ENCODE measurements around the gene POC1A. TPM values are rescaled to one million over a fixed set of nuclear protein-coding genes. Genes with fewer than 3 reads are reported as not detected.

Gene POC1A
- total and polyA plus RNA-seq, 2 of the 8 experiments (the other 6 are each of a cell fraction or from before 2014, with no cell fraction given) = 35.7 to 39.2 TPM

- Histone ChIP-seq H3K9ac (replicated peaks in 1 of 4; ENCODE audit: extremely low read depth in 1 of 4, low read depth in 3 of 4, low read length in 3 of 4) (no peak overlapping the region), H2BK12ac (ENCODE audit: low read depth, low read length) (no peak overlapping the region), H2BK5ac (ENCODE audit: low read depth, low read length) (no peak overlapping the region), H3K4ac (replicated peaks; ENCODE audit: insufficient read length, low read depth, low read length) (no peak overlapping the region), H4K5ac (ENCODE audit: insufficient read length, low read depth, low read length) (no peak overlapping the region), H2BK120ac (replicated peaks; ENCODE audit: low read depth, low read length) (no peak overlapping the region), H2AFZ (ENCODE audit: low read length) (no peak overlapping the region), H3K27ac (ENCODE audit: low read depth, low read length) (no peak overlapping the region), H3K23ac (ENCODE audit: insufficient read length) (no peak overlapping the region), H3K4me1 (replicated peaks in 1 of 4; ENCODE audit: control insufficient read depth in 3 of 4, insufficient read depth in 4 of 4, low read length in 3 of 4) (no peaks in the 10 kb centered on the region), H4K20me1 (replicated peaks in 1 of 2; ENCODE audit: control insufficient read depth in 1 of 2, insufficient read depth in 2 of 2, low read length in 2 of 2) (no peaks in the 10 kb centered on the region), H3K23me2 (ENCODE audit: low read depth, low read length) (no peaks in the 10 kb centered on the region), H3K14ac (ENCODE audit: insufficient read length) (no peak overlapping the region), H4K8ac (ENCODE audit: extremely low read depth, insufficient read depth, low read length) (no peak overlapping the region), H3K4me2 (ENCODE audit: insufficient read depth in 1 of 2, low read depth in 2 of 2, low read length in 2 of 2) (no peak overlapping the region), H3K4me3 (ENCODE audit: extremely low read depth in 1 of 4, insufficient read depth in 2 of 4, low read depth in 3 of 4, low read length in 4 of 4) (no peak overlapping the region), H2BK20ac (ENCODE audit: low read length) (no peak overlapping the region), H2AK5ac (ENCODE audit: low read depth, low read length) (no peak overlapping the region), H3K79me1 (ENCODE audit: low read depth, low read length) (no peaks in the 10 kb centered on the region), H3K18ac (ENCODE audit: extremely low read depth, low read length) (no peak overlapping the region), H4K91ac (replicated peaks; ENCODE audit: insufficient read length, low read length) (no peak overlapping the region), H3K56ac (replicated peaks; ENCODE audit: insufficient read length, low read depth, low read length) (no peak overlapping the region), H3K27me3 (replicated peaks in 1 of 4; ENCODE audit: control insufficient read depth in 3 of 4, extremely low read depth in 1 of 4, insufficient read depth in 3 of 4, low read length in 3 of 4) (no peaks in the 10 kb centered on the region), H2BK15ac (ENCODE audit: low read length) (no peak overlapping the region), H3K79me2 (ENCODE audit: control insufficient read depth in 1 of 2, insufficient read depth in 2 of 2, low read length in 2 of 2) (no peaks in the 10 kb centered on the region), H3K9me3 (ENCODE audit: insufficient read depth in 2 of 2, low read depth in 1 of 2, low read length in 1 of 2) (no peaks in the 10 kb centered on the region), H3K36me3 (ENCODE audit: control insufficient read depth in 2 of 4, insufficient read depth in 4 of 4, low read length in 3 of 4) (peaks cover 0 to 6% (median 2%) of the 10 kb centered on the region in 4 experiments; a peak in 6 of 8 replicates)
- DNase-seq (ENCODE audit: low read depth in 1 of 2, low spot score in 2 of 2) = no peak
- ChIA-PET POLR2A (ENCODE audit: partially characterized antibody) (no interaction called here), CTCF (ENCODE audit: partially characterized antibody) (interaction anchor here (0.6 to 2.4 kb wide), 7 partner anchors 8 to 102 kb away, joined by 3 to 7 read pairs (median 4); no protein-coding TSS in a partner anchor)
- WGBS, 2 experiments (ENCODE audit: extremely low coverage in 1 of 2, insufficient coverage in 1 of 2, insufficient read length in 1 of 2, insufficient replicate concordance in 2 of 2, low coverage in 1 of 2, low lambda C conversion rate in 2 of 2, missing lambda C conversion rate in 1 of 2) = 88% methylated on average over 10 of the region's 10 CpGs; no CpG with 5 or more reads in 1 of the 2 experiments
- TF ChIP-seq GTF2F1 (IDR thresholded peaks at IDR 0.05; ENCODE audit: borderline replicate concordance, low read depth, low read length) (no peak), SP2 (IDR thresholded peaks at IDR 0.05; ENCODE audit: low read length) (no peak), RBBP5 (IDR thresholded peaks at IDR 0.05; ENCODE audit: borderline replicate concordance, low read depth, low read length) (no peak), CEBPB (IDR thresholded peaks at IDR 0.05; ENCODE audit: low read depth, low read length) (no peak)
- FAIRE-seq = no peak
These were observed 49.3 kb downstream of the POC1A start for GRCh38 chr3:52104684-52105640.

Measured in H1 (cell line).